ENCODE measurements around the gene CD34.
"Not testable (repeated sequence)": the region's sequence is repeated elsewhere in the genome, so short reads cannot be mapped to it uniquely, and the experiment has no call there.

The CD34 gene, protein sequence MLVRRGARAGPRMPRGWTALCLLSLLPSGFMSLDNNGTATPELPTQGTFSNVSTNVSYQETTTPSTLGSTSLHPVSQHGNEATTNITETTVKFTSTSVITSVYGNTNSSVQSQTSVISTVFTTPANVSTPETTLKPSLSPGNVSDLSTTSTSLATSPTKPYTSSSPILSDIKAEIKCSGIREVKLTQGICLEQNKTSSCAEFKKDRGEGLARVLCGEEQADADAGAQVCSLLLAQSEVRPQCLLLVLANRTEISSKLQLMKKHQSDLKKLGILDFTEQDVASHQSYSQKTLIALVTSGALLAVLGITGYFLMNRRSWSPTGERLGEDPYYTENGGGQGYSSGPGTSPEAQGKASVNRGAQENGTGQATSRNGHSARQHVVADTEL

DNA sequence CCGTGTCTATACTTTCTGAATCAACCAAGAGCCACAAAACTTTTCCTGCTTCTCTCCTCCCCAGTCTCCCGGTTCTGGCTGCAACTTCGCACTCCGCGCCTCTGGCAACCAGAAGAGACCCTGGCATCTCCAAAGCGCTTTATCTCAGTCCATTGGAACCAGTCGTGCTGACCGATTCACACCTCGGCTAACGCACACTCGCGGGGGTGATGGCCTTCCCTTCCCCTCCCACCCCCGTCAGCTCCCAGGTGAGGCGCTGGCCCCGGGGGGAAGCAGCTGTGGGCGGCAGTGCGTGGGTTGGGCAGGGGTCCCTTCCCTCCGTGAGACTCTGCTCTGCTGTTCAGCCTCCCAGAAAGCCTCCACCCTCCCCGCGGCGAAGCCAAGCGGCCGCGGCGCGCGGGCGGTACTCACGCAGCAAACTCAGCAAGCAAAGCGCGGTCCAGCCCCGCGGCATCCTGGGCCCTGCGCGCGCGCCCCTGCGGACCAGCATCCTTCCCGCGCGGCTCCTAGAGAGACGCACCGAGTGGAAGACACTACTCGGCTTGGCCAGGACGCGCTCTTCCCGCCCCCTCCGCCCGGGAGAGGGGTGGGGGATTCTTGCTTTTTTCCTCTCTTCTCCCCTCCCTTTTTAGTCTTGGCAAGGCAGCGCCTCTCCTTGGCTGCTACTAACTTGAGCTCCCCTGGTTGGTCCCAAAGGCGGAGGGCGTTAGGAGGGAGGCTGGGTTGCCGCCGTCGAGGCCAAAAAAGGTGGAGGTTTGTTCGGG lies at the start of gene CD34:
Gene CD34, minus strand, starts transcription at position 535 of the 764 bp plus-strand sequence. Its CDS starts 45 bp downstream, at position 490.
- peak; percentile 11 for DNase-seq (ENCODE audit: low read depth)

DNA sequence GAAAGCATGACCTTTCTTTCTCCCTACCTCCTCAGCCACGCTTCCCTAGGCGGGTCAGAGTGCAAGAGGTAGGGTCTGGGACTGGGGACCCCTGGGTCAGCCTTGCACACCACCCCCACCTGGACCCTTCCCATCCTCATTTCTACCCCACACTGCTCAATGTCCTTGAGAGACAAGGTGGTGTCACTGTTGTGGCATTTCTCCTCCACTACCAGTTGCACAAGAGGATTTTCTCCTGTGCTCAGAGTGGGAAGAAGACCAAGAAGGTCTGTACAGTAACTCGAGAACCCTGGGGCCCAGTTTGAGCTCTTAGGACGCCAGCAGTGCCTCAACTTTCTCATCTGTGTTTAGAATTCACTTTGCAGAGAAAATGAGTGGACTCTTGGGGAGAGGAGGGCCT lies 49.4 kb upstream of the CD34 start:
- DNase-seq (ENCODE audit: low read depth): peak; percentile 46

DNA sequence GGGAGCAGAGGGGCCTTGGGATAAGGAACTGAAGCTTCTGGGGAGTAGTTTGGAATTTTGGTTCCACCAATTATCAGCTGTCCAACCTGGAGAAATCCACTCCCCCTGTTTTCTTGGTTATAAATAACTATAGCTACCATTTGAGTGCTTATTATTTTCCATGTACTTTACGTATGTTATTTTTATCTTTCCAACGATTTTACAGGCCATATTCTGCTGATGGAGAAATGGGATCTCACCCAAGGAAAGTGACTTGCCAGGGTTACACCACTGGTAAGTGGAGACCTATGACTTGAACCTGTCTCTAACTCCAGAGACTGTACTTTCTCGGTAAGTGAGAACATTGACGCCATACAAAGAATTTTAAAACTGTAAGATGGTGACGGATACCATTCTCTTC lies 49.0 kb upstream of the CD34 start:
- no peak for DNase-seq (ENCODE audit: low read depth)

DNA sequence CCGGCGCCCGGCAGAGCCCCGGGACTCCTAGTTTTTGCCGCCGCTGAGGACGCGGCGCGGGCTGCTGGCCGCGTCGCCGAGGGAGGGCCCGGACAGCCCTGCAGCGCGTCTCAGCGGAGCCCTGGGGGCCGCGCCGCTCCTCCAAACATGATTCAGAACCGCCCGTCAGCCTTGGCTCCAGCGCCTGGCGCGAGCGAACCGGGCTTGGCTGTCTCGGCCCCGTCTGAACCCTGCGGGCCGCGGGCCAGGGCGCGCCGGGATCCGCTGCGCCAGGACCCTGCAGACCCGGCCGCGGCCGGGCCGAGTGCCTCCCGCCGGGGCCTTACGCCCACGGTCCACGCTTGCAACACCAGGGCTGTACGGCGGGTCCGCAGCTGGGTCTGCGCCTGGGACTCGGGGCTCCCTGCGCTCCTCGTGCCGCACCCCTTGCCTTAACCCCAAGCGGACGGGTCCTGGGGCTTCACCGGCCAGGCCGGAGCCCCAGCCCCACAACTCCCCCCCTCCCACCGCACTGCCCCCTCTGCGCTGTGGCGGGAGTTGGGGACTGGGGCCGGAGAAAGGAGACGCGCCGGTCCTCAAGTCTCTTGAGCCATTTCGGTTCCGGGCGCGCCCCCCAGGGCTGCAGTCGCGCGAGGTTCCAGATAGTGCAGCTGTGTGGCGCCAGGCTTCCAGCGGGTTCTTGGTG lies 48.4 kb upstream of the CD34 start:
- peak; percentile 52 for DNase-seq (ENCODE audit: low read depth)

DNA sequence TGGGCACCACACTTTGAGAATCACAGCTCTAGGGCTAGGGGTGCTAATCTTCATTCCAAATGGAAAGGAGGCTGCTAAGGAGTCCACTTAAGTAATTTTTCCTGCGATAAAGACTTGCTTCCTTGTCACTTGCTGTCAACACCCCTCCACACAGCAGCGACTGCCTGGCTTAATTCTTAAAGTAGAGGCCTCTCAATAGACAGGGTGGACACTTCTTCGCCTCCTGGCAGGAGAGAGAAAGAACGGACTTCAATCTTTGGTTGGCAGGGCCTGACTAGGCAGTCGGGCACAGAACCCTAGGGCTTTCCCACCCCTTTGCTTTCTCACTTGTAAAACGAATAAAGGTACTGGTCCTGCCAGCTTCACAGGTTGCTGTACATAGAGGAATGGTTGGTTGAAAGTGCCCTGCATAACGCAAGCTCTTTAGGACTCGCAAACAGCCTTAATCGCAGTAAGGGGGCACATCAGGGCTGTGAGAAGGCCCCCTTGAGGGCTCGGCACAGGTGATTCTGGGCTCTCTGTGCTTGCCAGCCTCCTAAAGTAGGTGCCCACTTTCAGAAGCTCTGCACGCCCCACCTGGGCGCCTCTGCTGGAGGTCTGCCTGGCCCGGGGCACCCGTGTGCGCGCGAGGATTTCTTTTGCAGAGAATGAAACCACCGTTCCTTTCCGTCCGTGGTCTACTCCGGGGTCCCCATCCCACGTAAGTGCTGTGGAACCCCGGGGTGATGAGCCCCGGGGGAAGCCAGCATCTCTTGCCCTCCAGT lies 47.6 kb upstream of the CD34 start:
- no peak for DNase-seq (ENCODE audit: low read depth)

DNA sequence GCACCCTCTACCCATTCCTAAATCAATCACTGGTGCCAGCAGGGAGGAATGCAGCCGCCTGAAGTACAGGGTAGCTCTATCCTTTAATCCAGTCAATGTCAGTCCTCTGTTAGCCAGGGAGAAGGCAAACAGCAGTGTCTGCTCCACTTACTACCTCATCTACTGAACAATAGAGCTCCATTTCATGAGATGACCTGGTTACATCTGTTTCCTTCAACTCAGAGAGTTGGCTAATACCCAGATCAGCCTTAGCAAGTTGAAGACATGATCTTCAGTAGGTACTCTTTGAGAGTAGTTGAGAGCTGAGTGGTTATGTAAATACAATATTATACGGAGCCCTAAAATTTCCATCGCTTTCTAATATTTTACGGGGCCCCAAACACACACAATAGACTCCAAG lies 46.1 kb upstream of the CD34 start:
- DNase-seq (ENCODE audit: low read depth): no peak

DNA sequence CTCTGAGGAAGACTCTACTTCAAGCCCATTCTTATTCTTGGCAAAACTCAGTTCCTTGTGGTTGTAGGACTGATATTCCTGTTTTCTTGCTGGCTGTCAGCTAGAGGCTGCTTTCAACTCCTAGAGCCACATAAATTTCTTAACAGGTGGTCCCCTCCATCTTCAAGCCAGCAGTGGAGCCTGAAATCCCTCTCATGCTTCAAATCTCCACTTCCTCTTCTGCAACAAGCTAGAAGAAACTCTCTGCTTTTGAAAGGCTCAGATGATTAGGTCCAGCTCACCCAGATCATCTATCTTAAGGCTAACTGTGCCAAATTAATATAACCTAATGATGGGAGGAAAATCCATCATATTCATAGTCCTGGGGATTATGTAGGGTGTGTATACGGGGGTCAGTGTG lies 43.2 kb upstream of the CD34 start:
- DNase-seq (ENCODE audit: low read depth): no peak

DNA sequence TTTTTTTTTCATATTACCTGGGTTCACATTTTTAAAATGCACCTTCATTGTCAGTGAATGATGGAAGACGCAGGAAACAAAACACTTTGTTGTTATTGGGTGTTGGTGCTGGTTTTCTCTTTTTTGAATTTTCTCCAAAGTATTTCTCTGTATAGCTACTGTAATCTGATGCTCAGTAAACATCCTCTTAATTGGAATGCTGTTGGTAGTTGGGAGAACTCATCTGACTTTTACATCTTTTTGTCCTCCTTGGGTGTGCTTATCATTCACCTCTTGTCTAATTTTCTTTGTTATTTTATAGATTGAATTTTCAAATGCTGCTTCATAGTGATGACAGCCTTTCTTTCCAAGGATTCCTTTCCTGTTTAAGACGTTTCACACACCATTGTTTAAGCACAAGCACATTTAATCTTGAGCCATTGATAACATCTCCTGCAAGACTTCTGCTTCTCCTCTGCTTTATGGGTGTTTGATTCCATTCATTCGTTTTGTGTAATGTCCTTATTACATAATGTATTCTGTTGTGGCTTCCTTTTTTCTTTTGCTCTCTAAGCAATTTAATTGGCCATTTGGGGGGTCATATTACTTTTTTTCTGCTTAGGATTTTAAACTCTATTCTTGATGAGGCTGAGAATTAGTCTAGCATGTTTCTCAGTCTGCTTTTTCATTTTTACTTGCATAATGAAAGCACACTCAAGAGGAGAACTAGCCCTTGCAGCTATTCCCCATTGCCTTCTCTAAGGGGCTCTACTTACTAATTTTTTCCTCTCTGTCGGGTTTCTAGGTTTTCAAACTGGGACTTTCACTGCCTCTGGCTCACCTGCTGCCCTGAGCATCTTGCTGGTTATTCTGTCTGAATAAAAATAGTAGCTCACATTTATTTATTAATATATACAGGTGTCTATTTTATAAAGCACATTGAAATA lies 42.0 kb upstream of the CD34 start:
- DNase-seq (ENCODE audit: low read depth): no peak

DNA sequence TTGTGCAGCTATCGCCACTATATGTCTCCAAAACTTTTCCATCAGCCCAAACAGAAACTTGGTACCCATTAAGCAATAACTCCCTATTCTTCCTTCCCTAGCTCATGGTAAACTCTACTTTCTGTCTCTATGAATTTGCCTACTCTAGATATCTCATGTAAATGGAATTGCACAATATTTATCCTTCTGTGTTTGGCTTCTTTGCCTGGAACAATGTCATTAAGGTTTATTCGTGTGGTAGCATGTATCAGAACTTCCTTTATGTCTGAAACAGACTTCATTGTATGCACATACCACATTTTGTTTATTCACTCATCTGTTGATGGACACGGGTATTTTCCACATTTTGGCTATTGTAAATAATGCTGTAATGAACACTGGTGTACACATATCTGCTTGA lies 40.7 kb upstream of the CD34 start:
- no peak for DNase-seq (ENCODE audit: low read depth)

DNA sequence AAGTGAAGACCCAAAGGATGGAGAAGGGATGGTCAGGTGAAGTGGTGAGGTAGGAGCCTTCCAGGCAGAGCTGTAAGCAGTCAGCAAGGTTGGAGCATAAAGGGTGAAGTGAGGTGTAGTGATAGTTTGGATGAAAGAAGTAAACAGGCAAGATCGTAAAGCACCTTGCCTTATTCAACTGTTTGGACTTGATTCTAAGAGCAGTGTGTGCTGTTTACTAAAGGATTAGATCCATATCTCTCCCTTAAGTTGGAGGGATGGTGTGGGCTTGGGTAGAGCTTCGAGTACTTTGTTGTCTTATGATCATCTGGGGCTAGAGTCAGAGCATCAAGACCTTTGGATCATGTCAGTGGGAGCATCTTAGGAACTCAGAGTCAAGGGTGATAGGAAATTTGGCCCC lies 39.8 kb upstream of the CD34 start:
- no peak for DNase-seq (ENCODE audit: low read depth)

DNA sequence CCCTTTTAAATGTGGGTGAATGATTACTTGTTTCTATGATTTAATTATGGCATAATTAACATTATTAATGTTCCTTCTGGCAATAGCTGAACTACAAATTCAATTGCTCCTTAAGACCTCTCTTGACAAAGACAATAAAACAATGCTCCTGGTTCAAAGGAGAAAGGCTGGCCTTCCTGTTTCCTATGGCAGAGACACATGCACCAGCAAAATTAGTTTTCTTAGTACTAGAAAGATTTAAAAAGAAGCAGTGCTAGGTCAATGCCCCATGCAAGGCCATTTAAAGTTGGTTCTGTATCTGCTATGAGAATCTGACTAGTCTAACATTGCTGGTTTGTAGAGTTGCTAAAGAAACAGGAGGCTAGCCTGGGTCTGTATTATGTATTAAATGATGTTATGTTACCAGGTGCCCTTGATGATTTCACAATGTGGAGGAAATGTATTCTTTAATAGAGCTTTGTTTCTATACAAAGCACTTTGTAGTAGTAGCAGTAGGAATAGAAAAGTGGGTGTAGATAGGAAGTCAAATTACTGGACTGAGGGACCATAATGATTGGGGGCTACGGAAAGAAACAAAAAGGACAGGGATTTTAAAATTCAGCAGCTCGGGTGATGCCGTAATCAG lies 38.8 kb upstream of the CD34 start:
- no peak for DNase-seq (ENCODE audit: low read depth)

DNA sequence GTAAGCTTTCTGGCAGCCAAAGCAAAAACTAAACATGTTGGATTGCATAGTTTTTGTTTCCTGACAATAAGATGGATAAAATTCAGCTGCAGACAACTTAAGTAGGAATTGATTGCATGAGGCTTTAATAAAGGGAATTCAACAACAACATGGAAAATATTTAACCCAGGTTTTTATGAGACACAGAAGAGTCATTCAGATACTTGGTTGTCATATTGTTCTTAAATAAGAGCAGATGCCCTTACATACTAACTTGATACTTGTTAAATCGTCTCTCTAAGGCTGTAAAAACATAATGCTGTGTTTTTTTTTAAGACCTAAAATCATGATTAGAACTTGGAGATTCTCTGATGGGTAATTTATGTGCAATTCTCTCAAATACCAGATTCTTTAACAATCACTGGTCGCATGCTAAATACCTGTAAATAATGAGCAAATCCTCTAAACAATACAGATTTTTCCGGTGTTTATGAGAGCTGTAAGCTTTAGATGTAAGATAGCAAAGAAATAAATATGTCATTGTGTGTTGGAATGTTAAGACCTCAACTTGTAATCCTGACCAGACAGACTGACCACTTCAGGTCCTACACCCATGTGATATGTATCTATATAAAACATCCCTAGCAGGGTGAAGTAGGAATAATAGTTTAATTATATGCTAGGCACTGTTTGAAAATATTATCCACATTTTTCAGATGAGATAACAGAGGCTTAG lies 37.8 kb upstream of the CD34 start:
- DNase-seq (ENCODE audit: low read depth): no peak

DNA sequence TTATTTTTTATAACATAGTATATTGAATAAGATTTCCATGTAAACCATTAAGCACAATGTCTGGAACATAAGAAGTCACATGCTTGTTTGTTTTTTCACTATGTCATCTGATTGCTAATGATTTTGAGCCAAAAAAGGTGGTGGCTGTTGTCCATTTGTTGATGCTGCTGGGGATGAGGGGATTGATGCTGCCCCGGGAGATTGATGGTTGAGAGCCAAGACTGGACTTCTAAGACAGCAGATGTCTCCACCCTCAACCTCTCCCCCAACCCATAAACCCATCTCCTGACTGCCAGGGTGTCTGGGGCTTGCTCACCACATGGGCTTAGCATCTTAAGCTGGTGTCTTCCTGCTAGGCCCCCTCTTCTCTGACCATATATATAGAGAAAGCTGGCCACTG lies 35.8 kb upstream of the CD34 start:
- DNase-seq (ENCODE audit: low read depth): no peak

DNA sequence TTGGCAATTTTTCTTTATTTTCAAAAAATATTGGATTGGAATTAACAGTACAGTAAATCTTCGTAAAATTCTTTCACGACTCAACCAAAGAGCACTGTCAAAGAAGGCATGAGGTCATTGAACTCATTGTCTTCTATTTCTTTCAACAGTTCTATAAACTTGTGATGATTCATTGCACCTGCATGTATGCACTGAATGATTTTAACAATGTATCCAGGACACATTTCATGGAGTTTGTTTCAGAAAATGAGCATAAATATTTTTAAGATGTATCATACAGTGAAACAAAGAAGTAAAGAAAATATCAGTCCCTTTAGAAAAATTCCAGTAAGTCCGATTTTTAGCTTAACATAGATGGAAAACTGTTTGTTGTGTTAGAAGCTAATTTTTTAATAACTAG lies 33.6 kb upstream of the CD34 start:
- peak; percentile 31 for DNase-seq (ENCODE audit: low read depth)

DNA sequence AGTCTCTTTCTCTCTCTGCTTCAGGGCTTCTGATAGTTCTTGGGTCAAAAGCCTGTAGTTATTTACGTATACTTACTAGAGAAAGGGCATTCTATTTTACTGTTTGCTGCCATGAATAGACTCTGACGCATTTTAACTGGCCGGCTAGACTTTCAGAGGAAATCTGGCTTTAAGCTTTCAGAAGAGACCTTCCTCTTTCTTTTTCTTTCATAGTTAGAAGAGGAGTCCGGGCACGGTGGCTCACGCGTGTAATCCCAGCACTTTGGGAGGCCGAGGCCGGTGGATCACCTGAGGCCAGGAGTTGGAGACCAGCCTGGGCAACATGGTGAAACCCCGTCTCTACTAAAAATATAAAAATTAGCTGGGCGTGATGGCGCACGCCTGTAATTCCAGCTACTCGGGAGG lies 31.4 kb upstream of the CD34 start:
- not testable (repeated sequence) for DNase-seq (ENCODE audit: low read depth)

DNA sequence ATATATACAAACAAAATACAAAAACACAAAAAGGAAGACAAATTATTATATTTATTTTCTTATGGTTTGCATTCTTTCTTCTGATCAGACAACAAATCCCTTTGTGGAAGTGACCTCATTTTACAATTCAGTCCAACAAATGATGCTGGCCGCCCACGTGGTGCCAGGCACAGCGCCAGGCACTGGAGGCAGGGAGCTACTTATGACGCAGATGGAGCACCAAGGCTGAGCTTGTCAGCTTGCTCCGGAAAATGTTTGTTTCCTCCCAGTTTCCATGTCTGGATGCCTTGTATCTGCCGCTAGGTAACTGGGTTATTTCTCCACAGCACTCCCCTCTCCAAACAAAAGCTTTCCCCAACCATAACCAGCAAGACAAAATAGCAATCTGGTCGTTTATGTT lies 30.7 kb upstream of the CD34 start:
- DNase-seq (ENCODE audit: low read depth): peak; percentile 42

DNA sequence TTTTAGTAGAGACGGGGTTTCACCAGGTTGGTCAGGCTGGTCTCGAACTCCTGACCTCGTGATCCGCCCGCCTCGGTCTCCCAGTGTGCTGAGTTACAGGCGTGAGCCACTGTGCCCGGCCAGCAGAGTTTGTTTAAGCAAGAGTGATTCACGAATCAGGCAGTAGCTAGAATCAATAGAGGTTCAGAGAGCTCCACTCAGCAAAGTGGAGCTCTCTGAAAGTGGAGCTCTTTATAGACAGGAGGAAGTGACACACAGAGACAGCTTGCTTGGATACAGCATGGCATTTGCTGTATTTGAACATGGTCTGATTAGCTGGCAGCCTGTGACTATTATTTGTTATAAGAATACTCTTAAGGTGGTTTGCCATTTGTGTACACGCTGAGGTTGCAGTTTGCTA lies 27.1 kb upstream of the CD34 start:
- peak; percentile 68 for DNase-seq (ENCODE audit: low read depth)

DNA sequence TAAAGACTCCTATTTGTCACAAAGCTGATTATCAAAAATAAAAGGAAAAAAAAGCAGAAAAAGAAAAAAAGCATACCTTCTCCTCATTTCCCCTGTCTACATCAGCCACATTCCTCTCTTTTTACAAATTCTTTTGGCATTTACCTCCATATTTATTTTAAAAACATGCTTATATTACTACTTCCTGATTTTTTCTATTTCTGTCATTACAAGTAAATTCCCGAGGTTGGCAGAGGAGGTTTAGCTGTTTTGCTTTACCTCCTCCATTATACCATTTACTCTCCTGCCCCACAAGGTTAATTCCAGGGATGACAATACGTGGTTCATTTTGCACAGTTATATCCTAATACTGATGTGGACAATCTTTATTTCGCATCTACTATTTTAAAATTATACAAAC lies 26.3 kb upstream of the CD34 start:
- DNase-seq (ENCODE audit: low read depth): no peak

DNA sequence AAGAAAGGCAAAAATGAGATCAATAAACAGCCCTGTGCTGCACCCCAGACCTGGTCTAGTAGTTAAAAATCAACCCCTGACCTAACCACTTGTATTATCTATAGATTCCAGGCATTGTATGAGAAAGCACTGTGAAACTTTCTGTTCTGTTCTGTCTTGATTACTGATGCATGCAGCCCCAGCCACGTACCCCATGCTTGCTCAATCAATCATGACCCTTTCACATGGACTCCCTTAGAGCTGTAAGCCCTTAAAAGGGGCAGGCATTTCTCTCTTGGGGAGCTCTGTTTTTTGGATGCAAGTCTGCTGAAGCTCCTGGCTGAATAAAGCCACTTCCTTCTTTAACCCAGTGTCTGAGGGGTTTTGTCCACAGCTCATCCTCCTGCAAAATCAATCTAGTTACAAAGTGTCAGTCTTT lies 24.2 kb upstream of the CD34 start:
- DNase-seq (ENCODE audit: low read depth): no peak

DNA sequence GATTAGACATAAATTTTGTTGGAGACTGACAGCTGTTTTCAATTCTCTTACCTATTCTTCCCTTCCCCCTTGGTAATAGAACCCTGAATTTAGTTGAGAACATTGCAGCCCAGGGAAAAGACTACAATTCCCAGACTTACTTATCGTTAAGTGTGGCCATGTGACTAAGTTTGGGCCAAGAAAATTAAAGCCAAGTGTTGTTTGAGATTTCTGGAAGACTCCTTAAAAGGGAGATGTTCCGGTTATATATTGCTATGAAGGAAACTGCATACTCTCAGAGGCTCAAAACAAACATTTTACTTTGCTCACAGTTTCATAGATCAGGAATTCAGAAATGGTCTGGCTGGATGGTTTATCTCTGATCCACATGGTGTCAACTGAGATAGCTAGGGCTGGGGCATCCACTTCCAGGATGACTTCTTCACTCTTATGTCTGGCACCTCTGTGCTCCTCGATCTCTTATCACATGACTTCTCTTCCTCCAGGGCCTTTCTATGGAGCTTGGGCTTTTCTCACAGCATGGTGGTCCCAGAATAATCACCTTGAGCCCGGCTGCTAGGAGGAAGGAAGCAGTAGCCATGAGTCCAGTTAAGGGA lies 22.4 kb upstream of the CD34 start:
- DNase-seq (ENCODE audit: low read depth): no peak
